ENCODE results near the gene RPL21.

RPL21 gene

GRCh38 chr13:27259831-27260230 lies 8.5 kb downstream of the RPL21 start:
- DNase-seq: peak; percentile 50

GRCh38 chr13:27261396-27261795 lies 10.0 kb downstream of the RPL21 start:
- DNase-seq: no peak

GRCh38 chr13:27263438-27263837 lies 12.1 kb downstream of the RPL21 start:
- DNase-seq: peak; percentile 25

- no peak for DNase-seq
Observed at GRCh38 chr13:27264181-27264580, 12.8 kb downstream of the RPL21 start.

GRCh38 chr13:27264648-27265047 lies 13.3 kb downstream of the RPL21 start:
- no peak for DNase-seq

GRCh38 chr13:27266917-27267316 lies 15.6 kb downstream of the RPL21 start:
- DNase-seq: peak; percentile 45

GRCh38 chr13:27267596-27267995 lies 16.2 kb downstream of the RPL21 start:
- no peak for DNase-seq

- DNase-seq: no peak
Observed at GRCh38 chr13:27269114-27269665, 17.8 kb downstream of the RPL21 start.

- peak; percentile 88 for DNase-seq
Observed at GRCh38 chr13:27270594-27271520, 19.5 kb downstream of the RPL21 start, which contains the start of gene RASL11A. RASL11A (plus strand) TSS chr13:27270830; CDS start chr13:27270945, 115 bp downstream.

GRCh38 chr13:27271570-27272096 lies 20.3 kb downstream of the RPL21 start:
- no peak for DNase-seq

GRCh38 chr13:27273658-27274425 lies 22.5 kb downstream of the RPL21 start:
- no peak for DNase-seq

GRCh38 chr13:27274631-27275030 lies 23.3 kb downstream of the RPL21 start:
- DNase-seq: no peak

GRCh38 chr13:27276188-27276587 lies 24.8 kb downstream of the RPL21 start:
- DNase-seq: no peak

- no peak for DNase-seq
Observed at GRCh38 chr13:27279506-27279905, 28.1 kb downstream of the RPL21 start.

- DNase-seq: no peak
Observed at GRCh38 chr13:27280009-27280656, 28.8 kb downstream of the RPL21 start.

- no peak for DNase-seq
Observed at GRCh38 chr13:27280841-27281240, 29.5 kb downstream of the RPL21 start.

- no peak for DNase-seq
Observed at GRCh38 chr13:27281420-27281819, 30.1 kb downstream of the RPL21 start.

- DNase-seq: peak; percentile 63
Observed at GRCh38 chr13:27283906-27284493, 32.6 kb downstream of the RPL21 start.

GRCh38 chr13:27288392-27288791 lies 37.0 kb downstream of the RPL21 start:
- no peak for DNase-seq

- no peak for DNase-seq
Observed at GRCh38 chr13:27289011-27289665, 37.8 kb downstream of the RPL21 start.

GRCh38 chr13:27290715-27291114 lies 39.4 kb downstream of the RPL21 start:
- DNase-seq: no peak

- DNase-seq: peak; percentile 34
Observed at GRCh38 chr13:27291967-27292366, 40.6 kb downstream of the RPL21 start.

Measured in hematopoietic multipotent progenitor cell treated with erythropoietin and hydrocortisone succinate and interleukin-3 and kit ligand, for 6 days (in vitro differentiated cells).